ENCODE data around the gene NRP2. TPM values are rescaled to one million over a fixed set of nuclear protein-coding genes. Genes with fewer than 3 reads are reported as not detected.

Gene NRP2
- total and polyA plus RNA-seq, 2 of the 13 experiments (the other 11 are each of a cell fraction or from before 2014, with no cell fraction given) = 0.65 to 1.4 TPM

DNA sequence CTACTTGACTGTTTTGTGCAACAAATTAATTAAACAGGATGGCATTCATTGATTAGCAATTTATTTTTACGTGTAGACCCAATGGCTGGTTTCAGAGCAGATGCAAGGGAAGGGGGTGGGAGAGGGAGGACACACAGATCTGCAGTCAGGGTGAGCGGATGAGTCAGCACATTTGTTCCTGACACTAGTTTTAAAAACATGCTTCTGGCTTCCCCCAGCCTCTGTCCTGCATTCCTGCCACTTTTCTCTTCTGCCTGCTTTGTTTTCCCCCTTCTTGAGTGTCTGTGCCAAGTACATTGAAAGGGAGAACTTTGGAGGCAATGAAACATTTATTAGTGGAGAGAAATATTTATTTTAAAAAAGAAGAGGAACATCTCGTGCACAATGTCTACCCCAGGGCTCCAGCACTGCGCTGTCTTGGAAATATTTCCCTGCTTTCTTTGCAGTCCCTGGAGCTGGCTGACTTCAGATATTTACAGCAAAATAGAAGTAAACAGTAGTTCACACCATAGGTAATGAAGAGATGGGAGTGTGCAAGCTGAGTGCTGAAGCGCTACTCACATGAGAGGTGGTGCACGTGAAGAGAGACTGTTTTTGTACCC lies 52.2 kb downstream of the NRP2 start (continued):
- TF ChIP-seq, protein P1, sequence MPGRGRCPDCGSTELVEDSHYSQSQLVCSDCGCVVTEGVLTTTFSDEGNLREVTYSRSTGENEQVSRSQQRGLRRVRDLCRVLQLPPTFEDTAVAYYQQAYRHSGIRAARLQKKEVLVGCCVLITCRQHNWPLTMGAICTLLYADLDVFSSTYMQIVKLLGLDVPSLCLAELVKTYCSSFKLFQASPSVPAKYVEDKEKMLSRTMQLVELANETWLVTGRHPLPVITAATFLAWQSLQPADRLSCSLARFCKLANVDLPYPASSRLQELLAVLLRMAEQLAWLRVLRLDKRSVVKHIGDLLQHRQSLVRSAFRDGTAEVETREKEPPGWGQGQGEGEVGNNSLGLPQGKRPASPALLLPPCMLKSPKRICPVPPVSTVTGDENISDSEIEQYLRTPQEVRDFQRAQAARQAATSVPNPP (CRISPR knock-in tag; IDR thresholded peaks at IDR 0.05) = no peak
- TF ChIP-seq GATA4 (IDR thresholded peaks at IDR 0.05; ENCODE audit: borderline replicate concordance, low read depth) (no peak), ZNF343 (CRISPR knock-in tag; IDR thresholded peaks at IDR 0.05) (no peak), NFE2L2 (IDR thresholded peaks at IDR 0.05; ENCODE audit: low read length) (peak; percentile 98), FOXP1 (IDR thresholded peaks at IDR 0.05) (no peak), FOXP1 (CRISPR knock-in tag; IDR thresholded peaks at IDR 0.05) (no peak), ZNF678 (CRISPR knock-in tag; IDR thresholded peaks at IDR 0.05) (no peak), ZFP36 (IDR thresholded peaks at IDR 0.05; ENCODE audit: borderline replicate concordance, low read depth, low read length, partially characterized antibody) (no peak), ZNF629 (CRISPR knock-in tag; conservative IDR thresholded peaks at IDR 0.05) (no peak), HMG20A (CRISPR knock-in tag; IDR thresholded peaks at IDR 0.05; ENCODE audit: borderline replicate concordance) (no peak), SALL1 (CRISPR knock-in tag; IDR thresholded peaks at IDR 0.05) (0 out of 2 replicates have a peak, but pooled peaks have one; percentile 14), ZNF234 (CRISPR knock-in tag; conservative IDR thresholded peaks at IDR 0.05) (no peak), SIN3A (IDR thresholded peaks at IDR 0.05; ENCODE audit: borderline replicate concordance, low read depth, low read length) (no peak), REL (CRISPR knock-in tag; conservative IDR thresholded peaks at IDR 0.05) (no peak), TEAD2 (CRISPR knock-in tag; IDR thresholded peaks at IDR 0.05) (no peak), ZNF232 (CRISPR knock-in tag; IDR thresholded peaks at IDR 0.05; ENCODE audit: borderline replicate concordance) (no peak)
- TF ChIP-seq, protein P2, sequence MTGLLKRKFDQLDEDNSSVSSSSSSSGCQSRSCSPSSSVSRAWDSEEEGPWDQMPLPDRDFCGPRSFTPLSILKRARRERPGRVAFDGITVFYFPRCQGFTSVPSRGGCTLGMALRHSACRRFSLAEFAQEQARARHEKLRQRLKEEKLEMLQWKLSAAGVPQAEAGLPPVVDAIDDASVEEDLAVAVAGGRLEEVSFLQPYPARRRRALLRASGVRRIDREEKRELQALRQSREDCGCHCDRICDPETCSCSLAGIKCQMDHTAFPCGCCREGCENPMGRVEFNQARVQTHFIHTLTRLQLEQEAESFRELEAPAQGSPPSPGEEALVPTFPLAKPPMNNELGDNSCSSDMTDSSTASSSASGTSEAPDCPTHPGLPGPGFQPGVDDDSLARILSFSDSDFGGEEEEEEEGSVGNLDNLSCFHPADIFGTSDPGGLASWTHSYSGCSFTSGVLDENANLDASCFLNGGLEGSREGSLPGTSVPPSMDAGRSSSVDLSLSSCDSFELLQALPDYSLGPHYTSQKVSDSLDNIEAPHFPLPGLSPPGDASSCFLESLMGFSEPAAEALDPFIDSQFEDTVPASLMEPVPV (CRISPR knock-in tag; IDR thresholded peaks at IDR 0.05) = no peak
- TF ChIP-seq, protein P3, sequence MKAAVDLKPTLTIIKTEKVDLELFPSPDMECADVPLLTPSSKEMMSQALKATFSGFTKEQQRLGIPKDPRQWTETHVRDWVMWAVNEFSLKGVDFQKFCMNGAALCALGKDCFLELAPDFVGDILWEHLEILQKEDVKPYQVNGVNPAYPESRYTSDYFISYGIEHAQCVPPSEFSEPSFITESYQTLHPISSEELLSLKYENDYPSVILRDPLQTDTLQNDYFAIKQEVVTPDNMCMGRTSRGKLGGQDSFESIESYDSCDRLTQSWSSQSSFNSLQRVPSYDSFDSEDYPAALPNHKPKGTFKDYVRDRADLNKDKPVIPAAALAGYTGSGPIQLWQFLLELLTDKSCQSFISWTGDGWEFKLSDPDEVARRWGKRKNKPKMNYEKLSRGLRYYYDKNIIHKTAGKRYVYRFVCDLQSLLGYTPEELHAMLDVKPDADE (CRISPR knock-in tag; IDR thresholded peaks at IDR 0.05) = no peak
- TF ChIP-seq, protein P4, sequence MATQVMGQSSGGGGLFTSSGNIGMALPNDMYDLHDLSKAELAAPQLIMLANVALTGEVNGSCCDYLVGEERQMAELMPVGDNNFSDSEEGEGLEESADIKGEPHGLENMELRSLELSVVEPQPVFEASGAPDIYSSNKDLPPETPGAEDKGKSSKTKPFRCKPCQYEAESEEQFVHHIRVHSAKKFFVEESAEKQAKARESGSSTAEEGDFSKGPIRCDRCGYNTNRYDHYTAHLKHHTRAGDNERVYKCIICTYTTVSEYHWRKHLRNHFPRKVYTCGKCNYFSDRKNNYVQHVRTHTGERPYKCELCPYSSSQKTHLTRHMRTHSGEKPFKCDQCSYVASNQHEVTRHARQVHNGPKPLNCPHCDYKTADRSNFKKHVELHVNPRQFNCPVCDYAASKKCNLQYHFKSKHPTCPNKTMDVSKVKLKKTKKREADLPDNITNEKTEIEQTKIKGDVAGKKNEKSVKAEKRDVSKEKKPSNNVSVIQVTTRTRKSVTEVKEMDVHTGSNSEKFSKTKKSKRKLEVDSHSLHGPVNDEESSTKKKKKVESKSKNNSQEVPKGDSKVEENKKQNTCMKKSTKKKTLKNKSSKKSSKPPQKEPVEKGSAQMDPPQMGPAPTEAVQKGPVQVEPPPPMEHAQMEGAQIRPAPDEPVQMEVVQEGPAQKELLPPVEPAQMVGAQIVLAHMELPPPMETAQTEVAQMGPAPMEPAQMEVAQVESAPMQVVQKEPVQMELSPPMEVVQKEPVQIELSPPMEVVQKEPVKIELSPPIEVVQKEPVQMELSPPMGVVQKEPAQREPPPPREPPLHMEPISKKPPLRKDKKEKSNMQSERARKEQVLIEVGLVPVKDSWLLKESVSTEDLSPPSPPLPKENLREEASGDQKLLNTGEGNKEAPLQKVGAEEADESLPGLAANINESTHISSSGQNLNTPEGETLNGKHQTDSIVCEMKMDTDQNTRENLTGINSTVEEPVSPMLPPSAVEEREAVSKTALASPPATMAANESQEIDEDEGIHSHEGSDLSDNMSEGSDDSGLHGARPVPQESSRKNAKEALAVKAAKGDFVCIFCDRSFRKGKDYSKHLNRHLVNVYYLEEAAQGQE (IDR thresholded peaks at IDR 0.05; ENCODE audit: borderline replicate concordance in 1 of 2, low read depth in 1 of 2, low read length in 2 of 2) = no peak
- TF ChIP-seq, protein P5, sequence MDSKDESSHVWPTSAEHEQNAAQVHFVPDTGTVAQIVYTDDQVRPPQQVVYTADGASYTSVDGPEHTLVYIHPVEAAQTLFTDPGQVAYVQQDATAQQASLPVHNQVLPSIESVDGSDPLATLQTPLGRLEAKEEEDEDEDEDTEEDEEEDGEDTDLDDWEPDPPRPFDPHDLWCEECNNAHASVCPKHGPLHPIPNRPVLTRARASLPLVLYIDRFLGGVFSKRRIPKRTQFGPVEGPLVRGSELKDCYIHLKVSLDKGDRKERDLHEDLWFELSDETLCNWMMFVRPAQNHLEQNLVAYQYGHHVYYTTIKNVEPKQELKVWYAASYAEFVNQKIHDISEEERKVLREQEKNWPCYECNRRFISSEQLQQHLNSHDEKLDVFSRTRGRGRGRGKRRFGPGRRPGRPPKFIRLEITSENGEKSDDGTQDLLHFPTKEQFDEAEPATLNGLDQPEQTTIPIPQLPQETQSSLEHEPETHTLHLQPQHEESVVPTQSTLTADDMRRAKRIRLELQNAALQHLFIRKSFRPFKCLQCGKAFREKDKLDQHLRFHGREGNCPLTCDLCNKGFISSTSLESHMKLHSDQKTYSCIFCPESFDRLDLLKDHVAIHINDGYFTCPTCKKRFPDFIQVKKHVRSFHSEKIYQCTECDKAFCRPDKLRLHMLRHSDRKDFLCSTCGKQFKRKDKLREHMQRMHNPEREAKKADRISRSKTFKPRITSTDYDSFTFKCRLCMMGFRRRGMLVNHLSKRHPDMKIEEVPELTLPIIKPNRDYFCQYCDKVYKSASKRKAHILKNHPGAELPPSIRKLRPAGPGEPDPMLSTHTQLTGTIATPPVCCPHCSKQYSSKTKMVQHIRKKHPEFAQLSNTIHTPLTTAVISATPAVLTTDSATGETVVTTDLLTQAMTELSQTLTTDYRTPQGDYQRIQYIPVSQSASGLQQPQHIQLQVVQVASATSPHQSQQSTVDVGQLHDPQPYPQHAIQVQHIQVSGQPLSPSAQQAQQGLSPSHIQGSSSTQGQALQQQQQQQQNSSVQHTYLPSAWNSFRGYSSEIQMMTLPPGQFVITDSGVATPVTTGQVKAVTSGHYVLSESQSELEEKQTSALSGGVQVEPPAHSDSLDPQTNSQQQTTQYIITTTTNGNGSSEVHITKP (CRISPR knock-in tag; IDR thresholded peaks at IDR 0.05; ENCODE audit: low read depth) = no peak
